Endothelial cell of umbilical vein (primary cell): ENCODE results near the gene PECR. TPM values are rescaled to one million over a fixed set of nuclear protein-coding genes. Genes with fewer than 3 reads are reported as not detected.

Source experiments
- BruUV-seq: library from RNA; stranded (reverse); fragments of 400-500 nt; replicated peaks from 2 replicates; lab custom pipeline; 2021; lab: Mats Ljungman, UMichigan
- CTCF ChIA-PET: fragments of 300-600, 350-600 bp; sonication (Branson Sonifier 250); formaldehyde crosslinking; loops from one replicate; lab custom pipeline; 2021; ENCODE audit warnings: antibody characterized with exemption, inconsistent platforms; lab: Charles Lee
- POLR2A ChIA-PET: fragments of 300-600, 350-600 bp; sonication (Branson Sonifier 250); formaldehyde crosslinking; loops from one replicate; lab custom pipeline; 2021; ENCODE audit warnings: antibody characterized with exemption, inconsistent platforms; lab: Charles Lee
- DNase-seq: peaks from one replicate; pipeline ENCODE4 v3.0.0-alpha.2; 2011; ENCODE audit warnings: low read depth, low spot score
- FAIRE-seq: peaks from 2 replicates; lab custom pipeline; 2011; peaks lifted over from hg19 to GRCh38; lab: Jason Lieb, UNC
- H2AFZ ChIP-seq: 2 replicates; pipeline ENCODE4 v1.6.0; 2012; ENCODE audit warnings: low read depth, low read length, control low read depth, inconsistent platforms
- H3K27ac ChIP-seq: 2 replicates; pipeline ENCODE4 v1.5.1; 2011; ENCODE audit warnings: low read depth, mild to moderate bottlenecking, control low read depth, low read length, moderate library complexity; ENCODE audit not compliant: insufficient read depth
- H3K27me3 ChIP-seq, 2 experiments: 2 replicates each; pipeline versions ENCODE4 v1.6.0 to v1.6.1; 2011; ENCODE audit warnings: low read length in 2 of 2, mixed read lengths in 1 of 2; ENCODE audit not compliant: control insufficient read depth in 2 of 2, insufficient read depth in 2 of 2
- H3K36me3 ChIP-seq, 2 experiments: 2 replicates in 1 of 2; 3 replicates in 1 of 2; pipeline ENCODE4 v1.5.1; 2011; ENCODE audit warnings: low read length in 2 of 2, mild to moderate bottlenecking in 1 of 2, moderate library complexity in 1 of 2; ENCODE audit not compliant: control insufficient read depth in 2 of 2, insufficient read depth in 2 of 2; ENCODE audit errors: extremely low read depth in 1 of 2
- H3K4me1 ChIP-seq: 3 replicates; pipeline ENCODE4 v1.5.1; 2011; ENCODE audit warnings: mild to moderate bottlenecking, low read length; ENCODE audit not compliant: control insufficient read depth, insufficient read depth; ENCODE audit errors: extremely low read depth
- H3K4me2 ChIP-seq: 2 replicates; pipeline ENCODE4 v1.6.1; 2011; ENCODE audit warnings: low read length, control low read depth, mixed read lengths; ENCODE audit not compliant: insufficient read depth
- H3K4me3 ChIP-seq, 3 experiments: fragments of 200-600 bp in 1 of 3; sonication (generic), shearing (Covaris generic) in 1 of 3; replicated peaks in 1 of 3; 2 replicates each; pipeline ENCODE4 v1.5.1; 2011 to 2016; ENCODE audit warnings: control low read depth in 3 of 3, low read length in 3 of 3, mild to moderate bottlenecking in 2 of 3, inconsistent platforms in 1 of 3, low read depth in 1 of 3, moderate library complexity in 1 of 3; ENCODE audit not compliant: insufficient read depth in 1 of 3
- H3K79me2 ChIP-seq: 2 replicates; pipeline ENCODE4 v1.6.0; 2012; ENCODE audit warnings: low read length, inconsistent platforms; ENCODE audit not compliant: control insufficient read depth, insufficient read depth
- H3K9ac ChIP-seq: replicated peaks from 2 replicates; pipeline ENCODE3; 2011; ENCODE audit warnings: low read length, control low read depth; ENCODE audit not compliant: insufficient read depth; ENCODE audit errors: extremely low read depth
- H3K9me1 ChIP-seq: replicated peaks from 3 replicates; pipeline ENCODE4 v1.6.0; 2011; ENCODE audit warnings: mild to moderate bottlenecking, low read length; ENCODE audit not compliant: control insufficient read depth, insufficient read depth; ENCODE audit errors: extremely low read depth
- H3K9me3 ChIP-seq: replicated peaks from 2 replicates; pipeline ENCODE4 v1.5.1; 2012; ENCODE audit warnings: low read length, inconsistent platforms; ENCODE audit not compliant: control insufficient read depth, insufficient read depth
- H4K20me1 ChIP-seq: replicated peaks from 2 replicates; pipeline ENCODE3; 2011; ENCODE audit warnings: mild to moderate bottlenecking, low read length; ENCODE audit not compliant: control insufficient read depth, insufficient read depth; ENCODE audit errors: extremely low read depth
- CTCF ChIP-seq, 2 donors: IDR thresholded peaks; 1 replicate in 1 of 2; 2 replicates in 1 of 2; pipeline ENCODE4 v1.5.1; 2011; ENCODE audit warnings: low read length in 2 of 2, mild to moderate bottlenecking in 2 of 2, moderate library complexity in 2 of 2, control low read depth in 1 of 2, inconsistent platforms in 1 of 2, low read depth in 1 of 2; ENCODE audit not compliant: insufficient read depth in 1 of 2; ENCODE audit errors: extremely low read depth in 1 of 2
- EZH2 ChIP-seq: IDR thresholded peaks from 2 replicates; pipeline ENCODE4 v1.6.1; 2012; ENCODE audit warnings: borderline replicate concordance, low read depth, mild to moderate bottlenecking, moderate library complexity, low read length, inconsistent platforms; ENCODE audit not compliant: severe bottlenecking
- FOS ChIP-seq: IDR thresholded peaks from 2 replicates; pipeline ENCODE4 v1.6.1; 2011; ENCODE audit warnings: mild to moderate bottlenecking, low read length, moderate library complexity, borderline replicate concordance; ENCODE audit not compliant: insufficient read depth
- GATA2 ChIP-seq: IDR thresholded peaks from 2 replicates; pipeline ENCODE4 v1.7.0; 2011; ENCODE audit warnings: low read depth, mild to moderate bottlenecking, moderate library complexity, mixed read lengths, low read length; ENCODE audit not compliant: insufficient read length, insufficient read depth
- JUN ChIP-seq: IDR thresholded peaks from 2 replicates; pipeline ENCODE4 v1.6.1; 2011; ENCODE audit warnings: borderline replicate concordance, low read depth; ENCODE audit not compliant: insufficient read length, insufficient read depth
- MAX ChIP-seq: IDR thresholded peaks from 2 replicates; pipeline ENCODE4 v1.6.1; 2011; ENCODE audit not compliant: insufficient read depth, insufficient read length
- MYC ChIP-seq: IDR thresholded peaks from one replicate; pipeline ENCODE4 v1.6.1; 2011; ENCODE audit warnings: mild to moderate bottlenecking, low read depth, low read length
- POLR2A ChIP-seq: IDR thresholded peaks from 2 replicates; pipeline ENCODE4 v1.6.1; 2012; ENCODE audit warnings: low read depth, mild to moderate bottlenecking, control low read depth, low read length
- POLR2AphosphoS5 ChIP-seq: IDR thresholded peaks from 2 replicates; pipeline ENCODE4 v1.6.1; 2012; ENCODE audit warnings: low read depth, mild to moderate bottlenecking, control low read depth, low read length, moderate library complexity; ENCODE audit not compliant: insufficient read depth
- dilution Hi-C: fragments of 300-500 bp; cut with MboI; formaldehyde crosslinking; loops from one replicate; pipeline ENCODE4 v1.15.0; 2019; ENCODE audit warnings: low sequenced_read_pairs; ENCODE audit not compliant: extremely low pct_ligation_motif_present
- intact Hi-C: fragments of 100-400 bp; cut with micrococcal nuclease; formaldehyde crosslinking; loops from one replicate; pipeline ENCODE4 v1.10.0; 2022
- polyA plus RNA-seq, 4 experiments: library from polyadenylated mRNA; depleted of rRNA in 3 of 4; stranded (reverse) in 3 of 4; unstranded in 1 of 4; fragments of >200 nt; gene quantifications; 2 replicates each; pipeline versions ENCODE4 v1.2.1 to v1.2.3, GENCODE V29; 2011 to 2012; ENCODE audit warnings: missing spikeins in 1 of 4
- total RNA-seq: library from RNA; stranded (reverse); gene quantifications from 2 replicates; pipeline ENCODE4 v1.2.3, GENCODE V29; 2021

The PECR gene
- total and polyA plus RNA-seq, 2 donors (not counting 3 experiments of a cell fraction or from before 2014, with no cell fraction given), result 4.1 to 6.2 TPM

- dilution Hi-C loops (no loop called here), intact Hi-C loops (no loop called here)
- DNase-seq (no peak), FAIRE-seq (no peak)
- H3K36me3 ChIP-seq, result no peaks in the 10 kb centered on the region
- POLR2A ChIA-PET, result no interaction called here
- no peaks in the 10 kb centered on the region for H3K9me1 ChIP-seq
- H3K27ac ChIP-seq, result no peak overlapping the region
- no peaks in the 10 kb centered on the region for H3K79me2 ChIP-seq
- no peak overlapping the region for H3K4me2 ChIP-seq
- no peaks in the 10 kb centered on the region for H3K27me3 ChIP-seq
- BruUV-seq, result no TSS peak
- TF ChIP-seq MAX (no peak), FOS (no peak), EZH2 (no peak), POLR2A (no peak), POLR2AphosphoS5 (no peak), GATA2 (no peak), JUN (no peak), CTCF (IDR thresholded peaks at IDR 0.05; ENCODE audit: extremely low read depth in 1 of 2, insufficient read depth in 1 of 2, low read depth in 1 of 2, low read length in 2 of 2) (no peak), MYC (no peak)
- no peaks in the 10 kb centered on the region for H4K20me1 ChIP-seq
- CTCF ChIA-PET, result no interaction called here
- no peaks in the 10 kb centered on the region for H3K9me3 ChIP-seq
- no peaks in the 10 kb centered on the region for H3K4me1 ChIP-seq
- H2AFZ ChIP-seq, result no peak overlapping the region
- no peak overlapping the region for H3K4me3 ChIP-seq
- no peak overlapping the region for H3K9ac ChIP-seq
These were observed 15.4 kb downstream of the PECR start for GRCh38 chr2:216066230-216066629.
